GM12801 (cell line): ENCODE measurements around the gene SHROOM3.

Experiments used
- CTCF ChIP-seq: IDR thresholded peaks from one replicate; pipeline ENCODE4 v1.5.1; 2011; ENCODE audit warnings: control low read depth; ENCODE audit not compliant: insufficient read length; ENCODE audit errors: extremely low read depth

Gene SHROOM3

GRCh38 chr4:76502886-76503285 is 67.9 kb downstream of the SHROOM3 start:
- no peak for TF ChIP-seq CTCF

GRCh38 chr4:76504613-76505465 is 69.8 kb downstream of the SHROOM3 start:
- TF ChIP-seq CTCF = no peak

- TF ChIP-seq CTCF = no peak
These were observed 76.9 kb downstream of the SHROOM3 start for GRCh38 chr4:76511947-76512346.

GRCh38 chr4:76513482-76513881 is 78.5 kb downstream of the SHROOM3 start:
- no peak for TF ChIP-seq CTCF

- TF ChIP-seq CTCF = no peak
These were observed 79.1 kb downstream of the SHROOM3 start for GRCh38 chr4:76514087-76514486.

GRCh38 chr4:76515975-76516843 is 81.2 kb downstream of the SHROOM3 start:
- TF ChIP-seq CTCF = no peak

- TF ChIP-seq CTCF = no peak
These were observed 83.2 kb downstream of the SHROOM3 start for GRCh38 chr4:76518241-76518640.
